CD14-positive monocyte (primary cell): ENCODE results near the gene GLCE. TPM values are rescaled to one million over a fixed set of nuclear protein-coding genes. Genes with fewer than 3 reads are reported as not detected.

Experiments
- DNase-seq, 3 donors: peaks; one replicate each; pipeline ENCODE4 v3.0.0-alpha.2; 2011 to 2022
- H2AFZ ChIP-seq: 2 replicates; pipeline ENCODE4 v1.6.0; 2012; ENCODE audit warnings: mild to moderate bottlenecking, low read depth, low read length, inconsistent platforms; ENCODE audit not compliant: insufficient read depth, poor library complexity, severe bottlenecking
- H3K27ac ChIP-seq, 2 donors: 1 replicate in 1 of 2; 2 replicates in 1 of 2; pipeline ENCODE4 v1.5.1; 2012 to 2013; ENCODE audit warnings: low read length in 2 of 2, control low read depth in 1 of 2, inconsistent platforms in 1 of 2, low read depth in 1 of 2, mild to moderate bottlenecking in 1 of 2
- H3K27me3 ChIP-seq, 2 donors: one replicate each; pipeline versions ENCODE4 v1.6.0 to v1.6.1; 2011 to 2013; ENCODE audit warnings: low read length in 2 of 2; ENCODE audit not compliant: control insufficient read depth in 2 of 2, insufficient read depth in 2 of 2
- H3K36me3 ChIP-seq, 2 donors: replicated peaks in 1 of 2; 1 replicate in 1 of 2; 2 replicates in 1 of 2; pipeline versions ENCODE4 v1.5.1 to v1.6.1; 2012 to 2013; ENCODE audit warnings: low read length in 2 of 2, control low read depth in 1 of 2, inconsistent platforms in 1 of 2, mild to moderate bottlenecking in 1 of 2; ENCODE audit not compliant: insufficient read depth in 2 of 2, control insufficient read depth in 1 of 2
- H3K4me1 ChIP-seq, 2 donors: 1 replicate in 1 of 2; 2 replicates in 1 of 2; pipeline versions ENCODE4 v1.5.1 to v1.6.1; 2012 to 2013; ENCODE audit warnings: low read length in 2 of 2, control low read depth in 1 of 2, inconsistent platforms in 1 of 2, mild to moderate bottlenecking in 1 of 2, moderate library complexity in 1 of 2; ENCODE audit not compliant: insufficient read depth in 2 of 2, control insufficient read depth in 1 of 2
- H3K4me2 ChIP-seq: replicated peaks from 2 replicates; pipeline ENCODE3; 2012; ENCODE audit warnings: low read length, moderate library complexity, mild to moderate bottlenecking; ENCODE audit not compliant: poor library complexity, severe bottlenecking; ENCODE audit errors: extremely low read depth
- H3K4me3 ChIP-seq, 3 experiments: fragments of 200-600 bp in 1 of 3; sonication (generic) in 1 of 3; replicated peaks in 1 of 3; 1 replicate in 2 of 3; 2 replicates in 1 of 3; pipeline ENCODE4 v1.5.1; 2011 to 2013; ENCODE audit warnings: low read length in 3 of 3, mild to moderate bottlenecking in 3 of 3, control low read depth in 2 of 3, low read depth in 2 of 3, inconsistent platforms in 1 of 3, moderate library complexity in 1 of 3
- H3K79me2 ChIP-seq: 2 replicates; pipeline ENCODE4 v1.6.0; 2012; ENCODE audit warnings: mild to moderate bottlenecking, control low read depth, inconsistent platforms, low read length, moderate library complexity; ENCODE audit not compliant: insufficient read depth
- H3K9ac ChIP-seq: 2 replicates; pipeline ENCODE4 v1.6.0; 2017; ENCODE audit warnings: low read length, mild to moderate bottlenecking; ENCODE audit not compliant: insufficient read depth, poor library complexity, severe bottlenecking
- H3K9me3 ChIP-seq, 2 donors: replicated peaks in 1 of 2; 1 replicate in 1 of 2; 2 replicates in 1 of 2; pipeline versions ENCODE4 v1.5.1 to v1.6.1; 2012 to 2013; ENCODE audit warnings: low read length in 2 of 2, control low read depth in 1 of 2; ENCODE audit not compliant: control insufficient read depth in 1 of 2, insufficient read depth in 1 of 2
- H4K20me1 ChIP-seq: 2 replicates; pipeline ENCODE4 v1.6.0; 2012; ENCODE audit warnings: mild to moderate bottlenecking, low read length, control low read depth, moderate library complexity; ENCODE audit not compliant: insufficient read depth
- H3K27ac Mint-ChIP-seq, 7 donors: one replicate each; pipeline ENCODE4 v1.8.0; 2020; ENCODE audit warnings: mild to moderate bottlenecking in 7 of 7, mixed read lengths in 7 of 7, moderate library complexity in 6 of 7, inconsistent platforms in 2 of 7
- H3K27me3 Mint-ChIP-seq, 3 donors: one replicate each; pipeline ENCODE4 v1.8.0; 2021 to 2022; ENCODE audit warnings: low read depth in 3 of 3, mild to moderate bottlenecking in 3 of 3, mixed read lengths in 3 of 3, moderate library complexity in 3 of 3, inconsistent platforms in 1 of 3
- H3K36me3 Mint-ChIP-seq, 2 donors: one replicate each; pipeline ENCODE4 v1.8.0; 2020; ENCODE audit warnings: mixed read lengths in 2 of 2, inconsistent platforms in 1 of 2, mild to moderate bottlenecking in 1 of 2
- H3K4me1 Mint-ChIP-seq: one replicate; pipeline ENCODE4 v1.8.0; 2020; ENCODE audit warnings: mild to moderate bottlenecking, mixed read lengths
- H3K4me3 Mint-ChIP-seq, 2 donors: one replicate each; pipeline ENCODE4 v1.8.0; 2020; ENCODE audit warnings: mild to moderate bottlenecking in 2 of 2, mixed read lengths in 2 of 2, moderate library complexity in 1 of 2
- H3K9me3 Mint-ChIP-seq, 7 donors: one replicate each; pipeline ENCODE4 v1.8.0; 2020 to 2022; ENCODE audit warnings: mixed read lengths in 7 of 7, mild to moderate bottlenecking in 6 of 7, moderate library complexity in 6 of 7, inconsistent platforms in 2 of 7
- CTCF ChIP-seq: fragments of 200-600 bp; IDR thresholded peaks from one replicate; pipeline ENCODE4 v1.8.0; 2022; ENCODE audit warnings: antibody characterized with exemption, mild to moderate bottlenecking
- WGBS: methylation state at CpG from one replicate; pipeline ENCODE4 v1.1.5; 2013; ENCODE audit warnings: missing lambda C conversion rate; ENCODE audit not compliant: insufficient coverage; 5-methylcytosine and 5-hydroxymethylcytosine counted together
- intact Hi-C, 2 donors: fragments of 100-400 bp; cut with micrococcal nuclease; formaldehyde crosslinking; loops; one replicate each; pipeline versions ENCODE4 v1.15.0 to v1.15.1; 2023
- polyA plus RNA-seq, 3 donors: library from polyadenylated mRNA; depleted of rRNA in 1 of 3; unstranded in 2 of 3; stranded (reverse) in 1 of 3; fragments of 300-500 nt in 2 of 3; fragments of >200 nt in 1 of 3; fragmentation: Illumina TruSeq in 2 of 3; gene quantifications; 1 replicate in 2 of 3; 2 replicates in 1 of 3; pipeline ENCODE4 v1.2.3, GENCODE V29; 2012 to 2021

Gene GLCE
- polyA plus RNA-seq, 3 donors = 11.0 to 24.3 (median 24.0) TPM

- H3K9me3 Mint-ChIP-seq = peaks cover 0 to 3% (median 0%) of the 10 kb centered on the region in 7 donors
- H4K20me1 ChIP-seq = no peaks in the 10 kb centered on the region
- H3K27ac Mint-ChIP-seq = no peak overlapping the region
- no peaks in the 10 kb centered on the region for H3K9me3 ChIP-seq
- peaks cover 12 to 16% of the 10 kb centered on the region in 2 donors for H3K4me1 ChIP-seq
- no peak overlapping the region for H3K4me3 Mint-ChIP-seq
- no peaks in the 10 kb centered on the region for H3K36me3 ChIP-seq
- H3K4me2 ChIP-seq = no peak overlapping the region
- intact Hi-C loops = no loop called here
- no peak for DNase-seq
- TF ChIP-seq CTCF = no peak
- no peaks in the 10 kb centered on the region for H3K36me3 Mint-ChIP-seq
- H3K27me3 Mint-ChIP-seq = peaks cover 3 to 7% (median 4%) of the 10 kb centered on the region in 3 donors
- 100% methylated on average over 2 of the region's 9 CpGs for WGBS
- no peaks in the 10 kb centered on the region for H3K27me3 ChIP-seq
- H3K4me1 Mint-ChIP-seq = peaks cover 37% of the 10 kb centered on the region
- H3K9ac ChIP-seq = no peak overlapping the region
- no peak overlapping the region for H3K4me3 ChIP-seq
- H3K27ac ChIP-seq = no peak overlapping the region
- no peaks in the 10 kb centered on the region for H3K79me2 ChIP-seq
- H2AFZ ChIP-seq = no peak overlapping the region
Observed at GRCh38 chr15:69315402-69316110, 155.1 kb downstream of the GLCE start.

GRCh38 chr15:69316291-69316690 lies 155.9 kb downstream of the GLCE start:
- Mint-ChIP-seq H3K27ac (no peak overlapping the region), H3K9me3 (peaks cover 0 to 3% (median 0%) of the 10 kb centered on the region in 7 donors), H3K27me3 (peaks cover 3 to 7% (median 3%) of the 10 kb centered on the region in 3 donors), H3K4me1 (peaks cover 43% of the 10 kb centered on the region), H3K36me3 (no peaks in the 10 kb centered on the region), H3K4me3 (no peak overlapping the region)
- H2AFZ ChIP-seq = no peak overlapping the region
- H3K79me2 ChIP-seq = no peaks in the 10 kb centered on the region
- no peak for DNase-seq
- no peaks in the 10 kb centered on the region for H3K9me3 ChIP-seq
- TF ChIP-seq CTCF = no peak
- intact Hi-C loops = no loop called here
- no peak overlapping the region for H3K4me3 ChIP-seq
- no CpG with 5 or more reads among the region's 8 CpGs for WGBS
- H3K9ac ChIP-seq = no peak overlapping the region
- no peaks in the 10 kb centered on the region for H4K20me1 ChIP-seq
- no peaks in the 10 kb centered on the region for H3K27me3 ChIP-seq
- no peak overlapping the region for H3K4me2 ChIP-seq
- H3K27ac ChIP-seq = no peak overlapping the region
- peaks cover 12 to 16% of the 10 kb centered on the region in 2 donors for H3K4me1 ChIP-seq
- H3K36me3 ChIP-seq = no peaks in the 10 kb centered on the region
